GM18907 (cell line): ENCODE data around the gene LCK.
"Not testable (repeated sequence)": the region's sequence is repeated elsewhere in the genome, so short reads cannot be mapped to it uniquely, and the experiment has no call there.

Experiments used
- ATAC-seq: cut with Tn5 transposase; IDR thresholded peaks from one replicate; pipeline ENCODE4 v1.9.1; 2021; ENCODE audit warnings: mild to moderate bottlenecking, moderate library complexity; ENCODE audit not compliant: unreplicated experiment

Gene LCK

DNA sequence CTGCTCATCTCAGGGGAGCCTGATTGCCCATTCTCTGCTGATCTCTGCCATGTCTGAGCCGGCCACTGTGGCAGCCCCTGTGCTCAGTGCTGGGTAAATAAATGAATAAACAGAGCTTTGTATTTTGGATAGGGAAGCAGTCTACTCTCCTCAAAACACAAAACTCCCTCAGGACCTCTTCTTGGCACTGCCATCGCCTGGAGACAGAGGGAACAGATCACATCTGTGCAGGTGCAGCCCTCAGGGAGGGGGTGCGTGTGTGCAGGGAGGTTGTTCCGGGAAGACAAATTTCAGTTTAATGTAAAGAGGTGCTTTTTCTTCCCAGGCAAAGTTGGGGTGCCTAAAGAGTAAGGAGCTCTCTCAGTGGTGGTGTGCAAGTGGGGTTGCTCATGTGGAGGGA, 11.7 kb upstream of the LCK start:
- no peak for ATAC-seq

DNA sequence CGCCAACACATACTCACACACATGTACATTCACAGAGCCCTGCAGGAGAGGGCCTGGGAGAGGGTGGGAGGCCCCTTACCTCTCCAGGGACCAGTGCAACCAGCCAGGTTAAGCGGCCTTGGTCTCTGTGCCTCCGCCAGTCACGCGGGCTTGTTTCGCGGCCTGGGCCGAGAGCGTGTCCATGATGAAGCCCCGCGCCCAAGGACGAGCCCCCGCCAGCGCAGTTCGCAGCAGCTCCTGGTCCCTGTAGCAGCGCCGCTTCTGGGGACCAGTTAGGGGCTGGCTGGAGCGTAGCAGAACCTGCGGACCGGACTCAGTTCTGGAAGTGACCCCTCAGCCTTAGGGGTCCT, 11.3 kb upstream of the LCK start:
- no peak for ATAC-seq

DNA sequence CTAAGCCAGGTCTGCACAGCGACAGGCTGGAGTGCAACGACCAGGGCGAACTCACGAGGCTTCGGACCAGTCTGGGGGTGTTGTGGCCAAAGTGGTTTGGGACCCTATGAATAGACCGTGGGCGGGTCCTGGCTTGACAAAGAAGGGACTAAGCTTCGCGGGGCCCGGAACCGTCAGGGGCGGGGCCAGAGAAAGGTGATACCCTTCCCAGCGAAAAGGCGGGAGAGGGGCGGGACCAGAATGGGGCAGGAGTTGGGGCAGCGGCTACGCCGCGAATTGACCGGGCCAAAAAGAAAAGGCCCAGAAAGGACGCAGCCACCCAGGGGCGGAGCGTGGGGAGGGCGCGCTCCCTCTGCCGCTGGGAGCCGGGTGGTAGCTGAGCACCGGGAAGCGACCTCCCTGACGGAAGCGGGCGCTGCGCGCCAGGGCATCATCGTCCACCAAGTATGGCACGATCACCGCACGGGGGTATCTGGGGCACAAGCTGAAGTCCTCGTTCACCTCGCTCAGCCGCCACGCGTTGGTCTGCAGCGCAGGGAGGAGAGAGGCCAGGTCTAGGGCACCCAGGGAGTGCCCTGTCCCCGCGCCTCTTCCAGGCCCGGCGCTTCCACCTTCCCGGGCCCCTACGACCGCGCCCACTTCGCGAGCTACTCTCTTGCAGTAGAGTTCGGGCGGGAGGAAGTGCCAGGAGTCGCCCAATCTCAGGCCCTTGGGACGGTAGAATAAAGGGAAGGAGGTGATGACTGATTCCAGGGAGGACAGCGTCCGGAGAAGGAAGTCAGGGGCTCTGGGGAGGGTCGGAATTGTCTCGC, 10.7 kb upstream of the LCK start:
- ATAC-seq = no peak

DNA sequence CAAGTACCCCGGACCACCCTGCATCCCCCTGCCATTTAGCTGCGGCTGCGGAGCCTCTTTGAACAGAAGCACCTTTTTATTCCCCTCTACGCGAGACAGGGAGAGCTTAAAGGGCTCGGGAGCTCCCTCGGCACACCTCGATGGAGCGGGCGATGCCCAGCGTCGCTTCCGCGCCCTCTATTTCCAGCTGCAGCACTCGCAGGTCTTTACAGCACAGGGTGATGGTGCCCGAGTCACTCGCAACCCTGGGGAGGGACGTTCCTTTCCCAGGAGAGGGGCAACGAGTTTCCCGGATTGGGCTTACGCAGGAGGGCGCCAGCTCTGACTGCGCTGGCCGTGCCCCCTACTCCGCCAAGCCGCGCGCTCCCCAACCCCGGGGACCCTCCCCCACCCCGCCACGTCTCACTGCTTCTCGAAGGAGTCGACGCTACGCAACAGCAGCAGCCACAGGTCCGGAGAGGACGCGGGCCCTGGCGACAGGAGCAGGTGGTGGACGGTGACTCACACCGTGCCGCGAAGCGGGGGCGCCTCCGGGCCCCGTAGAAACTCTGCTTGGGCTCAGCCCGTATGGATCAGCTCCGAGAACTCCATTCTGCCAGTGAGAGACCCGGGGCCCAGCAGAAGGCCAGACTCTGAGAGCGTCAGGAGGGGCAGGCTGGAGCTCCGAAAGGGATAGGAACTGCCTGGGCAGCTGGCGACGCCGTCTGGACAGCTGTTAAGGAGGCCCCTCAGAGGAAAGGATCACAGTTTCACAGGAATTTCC, 9.9 kb upstream of the LCK start:
- ATAC-seq = no peak

DNA sequence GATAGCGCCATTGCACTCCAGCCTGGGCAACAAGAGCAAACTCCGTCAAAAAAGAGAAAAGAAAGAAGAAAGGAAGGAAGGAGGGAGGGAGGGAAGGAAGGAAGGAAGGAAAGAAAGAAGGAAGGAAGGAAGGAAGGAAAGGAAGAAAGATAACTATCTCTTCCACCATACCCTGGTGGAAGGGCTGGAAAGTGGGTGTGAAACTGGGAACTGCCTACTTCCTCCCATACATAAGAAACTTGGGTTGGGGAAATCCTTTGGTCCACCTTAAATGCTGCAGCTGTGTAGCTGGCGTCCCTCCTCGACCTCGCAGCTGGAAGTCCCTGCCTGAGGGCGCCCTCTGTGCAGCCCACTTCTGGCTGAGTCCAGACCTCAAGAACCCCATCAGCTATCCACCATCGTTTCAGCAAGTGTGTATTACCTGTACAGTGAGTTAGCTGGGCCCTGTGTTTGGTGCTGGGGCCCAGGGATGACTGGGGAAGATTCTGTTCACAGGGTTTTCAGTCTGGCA, 8.7 kb upstream of the LCK start:
- no peak for ATAC-seq

DNA sequence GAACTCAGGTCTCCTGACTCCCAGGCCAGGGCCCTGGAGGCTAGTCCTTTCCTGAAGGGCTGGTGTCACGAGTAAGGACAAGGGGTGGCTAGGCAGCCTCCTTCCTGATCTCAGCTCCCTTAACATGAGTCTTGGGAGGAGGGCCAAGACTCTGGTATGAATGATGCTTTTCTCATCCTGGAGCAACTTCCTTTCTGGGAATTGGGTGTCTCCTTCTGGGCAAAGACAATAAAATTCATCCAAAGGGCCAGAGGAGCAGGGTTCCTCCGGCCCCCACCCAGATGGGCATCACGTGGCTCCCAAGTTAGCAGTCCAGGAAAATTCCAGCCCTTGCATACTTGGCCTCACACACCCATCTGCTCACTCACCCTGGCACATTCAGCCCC, 4.2 kb upstream of the LCK start, which contains the start of gene FAM167B:
Gene FAM167B, plus strand, starts transcription at position 335 of the 386 bp plus-strand sequence. CDS start 200 bp downstream, outside the sequence.
- no peak for ATAC-seq

DNA sequence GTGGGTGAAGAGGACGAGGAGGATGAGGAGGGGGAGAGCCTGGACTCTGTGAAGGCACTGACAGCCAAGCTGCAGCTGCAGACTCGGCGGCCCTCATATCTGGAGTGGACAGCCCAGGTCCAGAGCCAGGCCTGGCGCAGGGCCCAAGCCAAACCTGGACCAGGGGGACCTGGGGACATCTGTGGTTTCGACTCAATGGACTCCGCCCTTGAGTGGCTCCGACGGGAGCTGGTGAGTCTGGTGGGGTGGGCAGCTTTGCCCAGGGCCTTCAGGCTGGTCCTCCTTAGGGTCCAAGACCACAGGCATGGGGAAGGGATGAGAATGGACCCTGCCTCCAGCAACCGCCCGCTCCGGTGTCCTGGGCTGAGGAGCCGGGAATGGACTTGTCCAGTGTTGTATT, 3.6 kb upstream of the LCK start:
- ATAC-seq = no peak

DNA sequence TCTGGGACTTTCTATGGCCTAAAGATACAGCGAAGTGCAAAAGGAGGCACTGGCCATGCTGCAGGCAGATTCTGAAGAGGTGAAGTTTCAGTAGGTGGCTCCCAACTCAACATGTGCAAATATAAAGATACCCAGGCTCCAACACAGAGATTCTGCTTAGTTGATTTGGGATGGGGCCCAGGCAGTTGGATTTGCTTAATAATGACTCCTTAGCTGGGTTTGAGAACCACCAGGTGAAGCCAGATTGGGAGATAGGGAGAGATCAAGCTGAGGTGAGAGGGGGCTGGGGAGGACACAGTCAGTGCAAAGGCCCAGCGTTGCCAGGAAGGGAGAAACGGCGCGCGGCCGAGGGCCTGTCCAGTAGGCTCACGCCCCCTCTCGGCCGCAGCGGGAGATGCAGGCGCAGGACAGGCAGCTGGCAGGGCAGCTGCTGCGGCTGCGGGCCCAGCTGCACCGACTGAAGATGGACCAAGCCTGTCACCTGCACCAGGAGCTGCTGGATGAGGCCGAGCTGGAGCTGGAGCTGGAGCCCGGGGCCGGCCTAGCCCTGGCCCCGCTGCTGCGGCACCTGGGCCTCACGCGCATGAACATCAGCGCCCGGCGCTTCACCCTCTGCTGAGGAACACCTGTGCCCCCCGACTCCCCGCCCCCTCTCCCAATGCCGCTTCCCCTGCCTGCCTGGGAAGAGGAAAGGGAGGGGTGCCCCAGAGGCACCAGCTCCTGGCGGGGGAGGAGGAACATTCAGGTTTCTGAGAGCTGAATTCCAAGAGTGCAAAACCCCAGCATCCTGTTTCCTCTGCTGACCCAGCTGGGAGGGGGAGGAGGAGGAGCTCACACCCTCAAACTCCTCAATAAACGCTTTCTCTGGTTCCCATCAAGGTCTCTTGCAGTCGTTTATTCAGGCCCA, 2.8 kb upstream of the LCK start:
- ATAC-seq = no peak

DNA sequence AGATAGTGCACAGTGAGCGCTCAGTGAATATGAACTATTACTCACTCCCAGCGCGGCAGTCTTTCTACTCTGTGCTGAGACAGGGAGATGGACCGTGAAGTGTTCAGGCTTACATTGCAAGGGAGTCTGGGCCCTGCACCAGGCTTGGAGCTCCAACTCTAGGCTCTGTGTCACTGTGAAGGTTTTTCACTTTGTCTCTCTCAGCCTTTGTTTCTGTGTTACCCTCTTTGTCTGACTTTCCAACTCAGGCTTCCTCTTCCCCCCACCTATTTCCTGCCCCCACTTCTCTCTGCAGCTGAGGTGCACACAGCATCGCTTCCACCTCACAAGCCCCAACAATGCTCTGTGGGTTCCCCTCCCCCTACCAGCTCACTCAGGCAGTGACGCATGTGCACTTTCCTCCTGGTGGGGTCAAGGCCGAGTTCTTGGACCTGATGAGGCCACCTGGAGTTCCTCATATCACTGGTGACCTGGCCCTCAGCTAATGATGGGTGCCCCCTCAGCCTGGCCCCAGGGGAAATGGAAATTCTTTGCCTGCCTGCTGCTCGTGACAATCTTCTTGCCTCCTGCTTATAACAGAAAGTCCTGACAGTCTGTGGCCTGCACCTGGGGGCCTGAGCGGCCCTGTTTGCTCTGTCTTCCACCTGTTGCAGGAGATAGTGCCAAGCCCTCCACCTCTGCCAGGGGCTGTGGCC, 1.1 kb upstream of the LCK start:
- ATAC-seq = peak; percentile 52

DNA sequence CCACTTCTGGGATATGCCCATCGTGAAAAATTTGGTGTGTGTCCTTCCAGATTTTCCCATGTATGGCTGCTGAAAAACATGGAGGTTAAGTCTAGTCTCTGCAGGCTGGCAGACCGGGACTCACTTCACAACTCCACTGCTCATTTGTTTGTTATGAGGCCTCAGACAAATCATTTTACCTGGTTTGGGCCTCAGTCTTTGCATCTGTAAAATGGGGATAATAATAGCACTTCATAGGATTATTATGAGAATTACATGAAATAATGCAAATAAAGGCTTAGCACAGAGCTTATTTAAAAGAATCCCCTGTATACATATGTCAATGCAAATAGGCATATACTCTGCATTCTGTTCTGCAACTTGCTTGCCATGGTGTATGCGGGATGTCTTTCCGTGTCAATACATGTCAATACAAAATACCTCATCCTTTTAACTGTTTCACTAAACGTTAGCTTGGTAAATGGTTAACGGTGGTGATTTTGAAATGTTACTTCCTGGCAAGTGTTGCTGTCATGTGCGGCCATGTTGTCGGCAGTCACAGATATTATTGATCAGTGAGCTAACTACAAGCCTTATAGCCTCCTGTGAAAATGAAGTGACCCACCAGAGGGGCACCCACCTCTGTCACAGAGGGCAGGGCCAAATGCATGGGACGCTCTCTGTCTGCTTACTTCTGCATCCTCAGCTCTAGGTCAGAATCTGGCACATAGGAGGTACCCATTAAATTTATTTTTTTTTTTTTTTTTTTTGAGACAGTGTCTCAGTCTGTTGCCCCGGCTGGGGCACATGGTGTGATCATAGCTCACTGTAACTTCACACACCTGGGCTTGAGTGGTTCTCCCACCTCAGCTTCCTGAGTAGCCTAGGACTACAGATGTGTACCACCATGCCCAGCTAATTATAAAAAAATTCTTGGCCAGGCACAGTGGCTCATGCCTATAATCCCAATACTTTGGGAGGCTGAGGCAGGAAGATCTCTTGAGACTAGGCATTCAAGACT, 4.3 kb downstream of the LCK start:
- ATAC-seq = no peak

DNA sequence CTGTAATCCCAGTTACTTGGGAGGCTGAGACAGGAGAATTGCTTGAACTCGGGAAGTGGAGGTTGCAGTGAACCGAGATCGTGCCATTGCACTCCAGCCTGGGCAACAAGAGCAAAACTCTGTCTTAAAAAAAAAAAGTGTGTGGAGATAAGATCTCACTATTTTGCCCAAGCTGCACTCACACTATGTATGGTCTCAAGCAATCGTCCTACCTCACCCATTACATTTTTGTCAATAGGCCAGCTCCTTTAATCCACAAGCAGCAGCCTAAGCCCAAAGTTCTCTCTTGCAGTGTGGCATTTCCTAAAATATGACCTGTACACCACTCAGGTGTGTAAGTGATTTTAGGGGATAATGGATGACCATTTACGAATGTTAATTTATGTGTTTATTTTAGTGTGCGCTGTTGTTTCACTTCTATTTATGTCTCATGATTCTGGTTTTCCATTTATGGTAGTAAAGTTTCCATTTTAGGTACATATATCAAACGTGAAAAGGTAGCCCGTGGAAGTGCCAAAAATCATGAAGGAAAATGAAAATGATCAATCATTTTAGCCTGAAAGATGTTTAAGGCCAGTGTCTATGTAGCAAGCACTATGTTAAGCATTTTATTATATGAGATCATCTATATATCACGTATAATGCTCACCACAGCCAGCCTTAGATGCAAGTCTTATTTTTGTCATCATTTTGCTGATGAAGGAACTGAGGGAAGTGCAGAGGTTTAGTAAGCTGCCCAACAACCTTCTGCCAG, 5.6 kb downstream of the LCK start:
- no peak for ATAC-seq

DNA sequence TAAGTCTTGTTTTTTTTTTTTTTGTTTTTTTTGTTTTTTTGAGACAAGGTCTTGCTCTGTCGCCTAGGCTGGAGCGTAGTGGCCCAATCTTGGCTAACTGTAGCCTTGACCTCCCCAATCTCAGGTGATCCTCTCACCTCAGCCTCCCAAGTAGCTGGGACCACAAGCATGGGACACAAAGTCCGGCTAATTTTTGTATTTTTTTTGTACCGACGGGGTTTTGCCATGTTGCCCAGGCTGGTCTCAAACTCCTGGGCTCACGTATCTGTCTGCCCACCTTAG, 6.1 kb downstream of the LCK start:
- ATAC-seq = no peak

DNA sequence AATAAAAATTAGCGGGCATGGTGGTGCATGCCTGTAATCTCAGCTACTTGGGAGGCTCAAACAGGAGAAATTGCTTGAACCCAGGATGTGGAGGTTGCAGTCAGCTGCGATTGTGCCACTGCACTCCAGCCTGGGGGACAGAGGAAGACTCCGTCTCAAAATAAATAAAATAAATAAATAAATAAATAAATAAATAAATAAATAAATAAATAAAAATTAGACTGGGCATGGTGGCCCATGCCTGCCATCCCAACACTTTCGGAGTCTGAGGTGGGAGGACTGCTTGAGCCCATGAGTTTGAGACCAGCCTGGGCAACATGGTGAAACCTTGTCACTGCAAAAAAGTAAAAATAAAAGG, 12.2 kb downstream of the LCK start:
- not testable (repeated sequence) for ATAC-seq

DNA sequence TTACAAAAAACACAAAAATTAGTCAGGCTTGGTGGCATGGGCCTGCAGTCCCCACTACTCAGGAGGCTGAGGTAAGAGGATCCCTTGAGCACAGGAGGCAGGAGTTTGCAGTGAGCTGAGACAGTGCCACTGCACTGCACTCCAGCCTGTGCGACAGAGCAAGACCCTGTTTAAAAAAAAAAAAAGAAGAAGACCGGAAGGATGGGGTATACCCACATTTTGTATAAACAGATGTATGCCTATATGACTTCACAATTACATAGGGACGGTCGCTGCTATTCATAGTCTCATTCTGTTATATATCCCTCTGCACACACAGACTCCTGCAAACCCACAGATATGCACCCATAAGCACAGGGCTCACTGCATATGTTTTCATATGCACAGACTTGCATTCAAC, 12.7 kb downstream of the LCK start:
- ATAC-seq = peak; percentile 54

DNA sequence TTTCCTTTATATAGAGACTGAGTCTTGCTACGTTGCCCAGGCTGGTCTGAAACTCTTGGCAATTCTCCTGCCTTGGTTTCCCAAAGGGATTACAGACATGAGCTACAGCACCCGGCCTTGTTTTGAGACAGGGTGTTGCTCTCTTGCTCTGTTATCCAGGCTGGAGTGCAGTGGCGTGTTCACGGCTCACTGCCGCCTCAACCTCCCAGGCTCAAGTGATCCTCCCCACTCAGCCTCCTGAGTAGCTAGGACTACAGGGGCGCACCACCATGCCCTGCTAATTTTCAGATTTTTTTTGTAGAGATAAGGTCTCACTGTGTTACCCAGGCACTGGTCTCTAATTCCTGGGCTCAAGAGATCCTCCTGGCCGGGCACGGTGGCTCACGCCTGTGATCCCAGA, 14.8 kb downstream of the LCK start:
- ATAC-seq = no peak

DNA sequence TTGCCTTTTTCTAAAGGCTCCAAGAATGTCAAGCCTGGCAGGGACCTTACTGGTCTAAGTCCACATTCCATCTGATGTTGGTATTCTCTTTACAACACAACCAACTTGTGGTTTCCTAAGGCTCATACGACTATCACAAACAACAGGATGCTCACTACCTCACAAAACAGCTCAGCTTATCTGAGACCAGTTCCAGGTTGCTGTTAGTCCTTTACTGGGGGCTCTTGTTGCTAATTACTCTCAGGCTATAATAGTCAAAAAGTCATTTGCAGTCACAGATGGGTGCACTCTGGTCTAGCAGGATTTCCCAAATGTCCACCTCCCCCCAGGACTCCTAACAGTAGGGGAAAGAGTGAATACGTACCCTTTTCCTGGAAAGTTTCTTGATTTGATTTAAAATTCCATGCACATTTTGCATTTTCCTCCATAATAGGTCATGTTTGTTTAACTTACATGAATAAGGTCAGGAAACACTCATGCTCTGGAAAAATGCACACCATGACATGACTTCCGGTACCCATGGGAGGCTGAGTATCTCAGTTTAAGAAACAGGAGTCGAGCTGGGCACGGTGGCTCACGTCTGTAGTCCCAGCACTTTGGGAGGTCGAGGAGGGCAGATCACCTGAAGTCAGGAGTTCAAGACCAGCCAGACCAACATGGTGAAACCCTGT, 16.0 kb downstream of the LCK start:
- ATAC-seq = no peak

DNA sequence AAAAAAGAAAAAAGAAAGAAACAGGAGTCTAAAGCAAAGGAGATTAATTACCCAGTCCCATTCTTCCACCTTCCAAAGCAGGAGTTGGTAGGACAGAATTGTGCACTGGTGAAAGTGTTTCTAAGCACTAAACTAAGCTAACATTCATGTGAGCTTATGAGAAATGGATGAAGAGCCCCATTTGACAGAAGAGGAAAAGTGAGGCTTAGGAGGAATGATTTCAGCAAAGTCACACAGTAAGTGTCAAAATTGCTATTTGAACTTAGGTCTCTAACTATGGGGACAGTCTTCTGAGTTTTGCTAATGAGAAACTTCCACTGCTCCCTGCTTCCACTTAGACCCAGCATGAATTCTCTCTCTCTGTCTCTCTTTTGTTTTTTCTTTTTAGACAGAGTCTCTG, 18.7 kb downstream of the LCK start:
- ATAC-seq = no peak
